Measurements from ENCODE around the gene NPAS3.

NPAS3 gene

GRCh38 chr14:33846100-33846824 lies 907.6 kb downstream of the NPAS3 start:
- DNase-seq (ENCODE audit: low read depth), result no peak
- TF ChIP-seq CTCF (IDR thresholded peaks at IDR 0.05; ENCODE audit: insufficient read depth, low read depth, low read length, missing control alignments), result no peak
- H3K4me3 ChIP-seq (ENCODE audit: low read depth, low read length), result no peak overlapping the region

- DNase-seq (ENCODE audit: low read depth), result no peak
- no peak for TF ChIP-seq CTCF (IDR thresholded peaks at IDR 0.05; ENCODE audit: insufficient read depth, low read depth, low read length, missing control alignments)
- H3K4me3 ChIP-seq (ENCODE audit: low read depth, low read length), result no peak overlapping the region
Measured at GRCh38 chr14:33847066-33847465, 908.4 kb downstream of the NPAS3 start.

- no peak for TF ChIP-seq CTCF (IDR thresholded peaks at IDR 0.05; ENCODE audit: insufficient read depth, low read depth, low read length, missing control alignments)
Measured at GRCh38 chr14:33848009-33848408, 909.3 kb downstream of the NPAS3 start.

GRCh38 chr14:33848706-33849454 lies 910.2 kb downstream of the NPAS3 start:
- peak; percentile 26 for DNase-seq (ENCODE audit: low read depth)
- no peak overlapping the region for H3K4me3 ChIP-seq (ENCODE audit: low read depth, low read length)
- peak; percentile 62 for TF ChIP-seq CTCF (IDR thresholded peaks at IDR 0.05; ENCODE audit: insufficient read depth, low read depth, low read length, missing control alignments)

More at GRCh38 chr14:33848009-33848408, 909.3 kb downstream of the NPAS3 start:
- no peak for DNase-seq (ENCODE audit: low read depth)
- H3K4me3 ChIP-seq (ENCODE audit: low read depth, low read length), result no peak overlapping the region

- no peak overlapping the region for H3K4me3 ChIP-seq (ENCODE audit: low read depth, low read length)
- DNase-seq (ENCODE audit: low read depth), result no peak
- no peak for TF ChIP-seq CTCF (IDR thresholded peaks at IDR 0.05; ENCODE audit: insufficient read depth, low read depth, low read length, missing control alignments)
Measured at GRCh38 chr14:33849455-33849801, 910.7 kb downstream of the NPAS3 start.

GRCh38 chr14:33850826-33851225 lies 912.1 kb downstream of the NPAS3 start:
- no peak for TF ChIP-seq CTCF (IDR thresholded peaks at IDR 0.05; ENCODE audit: insufficient read depth, low read depth, low read length, missing control alignments)
- no peak for DNase-seq (ENCODE audit: low read depth)
- H3K4me3 ChIP-seq (ENCODE audit: low read depth, low read length), result no peak overlapping the region
